Adrenal gland (tissue), 12 donors: ENCODE measurements around the gene PTH2R. TPM values are rescaled to one million over a fixed set of nuclear protein-coding genes. Genes with fewer than 3 reads are reported as not detected.

Experiments
- DNase-seq, 7 donors: peaks; one replicate each; pipeline ENCODE4 v3.0.0-alpha.2; 2019 to 2020
- H3K27ac ChIP-seq, 5 donors: fragments of 200-600 bp; sonication (generic) in 4 of 5; 1 replicate in 3 of 5; 2 replicates in 2 of 5; pipeline versions ENCODE4 v1.5.1 to v1.8.0; 2016 to 2020; ENCODE audit warnings: mild to moderate bottlenecking in 1 of 5
- H3K27me3 ChIP-seq: fragments of 200-600 bp; 2 replicates; pipeline ENCODE4 v1.8.0; 2021
- H3K36me3 ChIP-seq, 2 donors: fragments of 200-600 bp; replicated peaks in 1 of 2; 1 replicate in 1 of 2; 2 replicates in 1 of 2; pipeline versions ENCODE4 v1.5.1 to v1.8.0; 2018 to 2022
- H3K4me1 ChIP-seq, 2 donors: fragments of 200-600 bp; replicated peaks in 1 of 2; 1 replicate in 1 of 2; 2 replicates in 1 of 2; pipeline versions ENCODE4 v1.5.1 to v1.8.0; 2018 to 2021
- H3K4me3 ChIP-seq, 4 donors: fragments of 200-600 bp; sonication (generic) in 3 of 4; one replicate each; pipeline ENCODE4 v1.5.1; 2016 to 2018
- H3K9me3 ChIP-seq, 3 donors: fragments of 200-600 bp; sonication (generic) in 1 of 3; replicated peaks in 1 of 3; 1 replicate in 2 of 3; 2 replicates in 1 of 3; pipeline versions ENCODE4 v1.5.1 to v1.8.0; 2016 to 2021
- POLR2A ChIP-seq, 2 donors: fragments of 450-650 bp; IDR thresholded peaks; one replicate each; pipeline ENCODE4 v1.6.1; 2017; ENCODE audit warnings: antibody characterized with exemption in 2 of 2, mild to moderate bottlenecking in 2 of 2, moderate library complexity in 1 of 2
- WGBS, 4 donors: extraction: QIAGEN DNeasy Blood & Tissue Kit in 2 of 4; methylation state at CpG; one replicate each; pipeline versions ENCODE4 v1.1.5 to v1.1.7; 2013 to 2017; 5-methylcytosine and 5-hydroxymethylcytosine counted together
- intact Hi-C, 2 donors: fragments of 100-400 bp; cut with DNase I; formaldehyde crosslinking; loops; one replicate each; pipeline versions ENCODE4 v1.14.1 to v1.15.0; 2022 to 2023
- polyA plus RNA-seq, 3 donors: library from polyadenylated mRNA; stranded (reverse); fragments of 200-250 nt in 2 of 3; fragments of 350-450 nt in 1 of 3; fragmentation: Illumina TruSeq in 1 of 3; extraction: RNeasy Lipid Tissue Mini Kit (QIAGEN cat#74804) in 1 of 3; gene quantifications; one replicate each; pipeline ENCODE4 v1.2.3, GENCODE V29; 2013 to 2014
- total RNA-seq, 9 donors: library from RNA; depleted of rRNA in 4 of 9; stranded (reverse); fragments of >200 nt in 4 of 9; fragments of 120-200 nt in 1 of 9; fragmentation: NEBNext Ultra II Directional in 1 of 9; extraction: Animal tissue kit (Norgen Biotek cat#: 25700) in 1 of 9; gene quantifications; one replicate each; pipeline versions ENCODE4 v1.1.0 to v1.2.4, GENCODE V29; 2013 to 2023
- TF ChIP-seq, protein P1 (sequence below), 6 experiments: fragments of 450-650 bp in 4 of 6; fragments of 200-600 bp in 2 of 6; sonication (generic) in 1 of 6; IDR thresholded peaks; 1 replicate in 5 of 6; 2 replicates in 1 of 6; pipeline versions ENCODE4 v1.5.1 to v1.8.0; 2016 to 2021; ENCODE audit warnings: antibody characterized with exemption in 6 of 6, mild to moderate bottlenecking in 2 of 6, moderate library complexity in 1 of 6
- donor health status: healthy with polysubstance abuse.
- donor health status: Bipolar disorder and iron deficiency.
- donor health status: DM: yes; HTN: yes; CAD: no.
- donor health status: DM: no; HTN: no; CAD: no.
- donor health status: DM: no; HTN: no; CAD: no.
- donor health status: DM: yes; HTN: yes; CAD: no.

The PTH2R gene
- total and polyA plus RNA-seq, 12 donors: 0.11 to 0.84 (median 0.28) TPM; not detected in 2

DNA sequence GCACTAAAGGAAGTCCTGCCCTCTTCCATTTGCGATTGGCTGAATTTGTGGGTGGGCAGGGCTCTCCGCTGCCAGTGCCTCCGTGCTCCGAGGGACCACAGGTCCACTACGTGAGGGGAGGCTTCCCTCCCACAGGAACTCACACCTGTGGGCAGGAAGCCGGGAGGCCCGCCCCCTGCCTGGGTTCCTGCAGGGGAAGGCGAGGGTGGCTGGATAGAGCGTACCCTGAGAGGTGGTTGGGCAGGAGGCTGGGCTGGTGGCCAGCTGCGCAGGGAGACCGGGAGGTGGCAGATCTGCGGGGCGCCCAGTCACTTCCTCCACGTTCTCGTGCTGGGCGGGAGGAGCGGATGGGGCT, 47.0 kb upstream of the PTH2R start:
- 86 to 95% (median 94%) methylated on average over 14 to 17 of the region's 17 CpGs for WGBS, 4 donors
- Histone ChIP-seq H3K4me3 (no peak overlapping the region), H3K9me3 (no peaks in the 10 kb centered on the region), H3K27me3 (no peaks in the 10 kb centered on the region), H3K4me1 (peaks cover 0 to 12% of the 10 kb centered on the region in 2 donors), H3K27ac (no peak overlapping the region), H3K36me3 (peaks cover 0 to 8% of the 10 kb centered on the region in 2 donors)
- TF ChIP-seq, protein P1, sequence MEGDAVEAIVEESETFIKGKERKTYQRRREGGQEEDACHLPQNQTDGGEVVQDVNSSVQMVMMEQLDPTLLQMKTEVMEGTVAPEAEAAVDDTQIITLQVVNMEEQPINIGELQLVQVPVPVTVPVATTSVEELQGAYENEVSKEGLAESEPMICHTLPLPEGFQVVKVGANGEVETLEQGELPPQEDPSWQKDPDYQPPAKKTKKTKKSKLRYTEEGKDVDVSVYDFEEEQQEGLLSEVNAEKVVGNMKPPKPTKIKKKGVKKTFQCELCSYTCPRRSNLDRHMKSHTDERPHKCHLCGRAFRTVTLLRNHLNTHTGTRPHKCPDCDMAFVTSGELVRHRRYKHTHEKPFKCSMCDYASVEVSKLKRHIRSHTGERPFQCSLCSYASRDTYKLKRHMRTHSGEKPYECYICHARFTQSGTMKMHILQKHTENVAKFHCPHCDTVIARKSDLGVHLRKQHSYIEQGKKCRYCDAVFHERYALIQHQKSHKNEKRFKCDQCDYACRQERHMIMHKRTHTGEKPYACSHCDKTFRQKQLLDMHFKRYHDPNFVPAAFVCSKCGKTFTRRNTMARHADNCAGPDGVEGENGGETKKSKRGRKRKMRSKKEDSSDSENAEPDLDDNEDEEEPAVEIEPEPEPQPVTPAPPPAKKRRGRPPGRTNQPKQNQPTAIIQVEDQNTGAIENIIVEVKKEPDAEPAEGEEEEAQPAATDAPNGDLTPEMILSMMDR (IDR thresholded peaks at IDR 0.05): no peak
- TF ChIP-seq POLR2A (IDR thresholded peaks at IDR 0.05): no peak
- intact Hi-C loops: no loop called here
- DNase-seq: no peak

DNA sequence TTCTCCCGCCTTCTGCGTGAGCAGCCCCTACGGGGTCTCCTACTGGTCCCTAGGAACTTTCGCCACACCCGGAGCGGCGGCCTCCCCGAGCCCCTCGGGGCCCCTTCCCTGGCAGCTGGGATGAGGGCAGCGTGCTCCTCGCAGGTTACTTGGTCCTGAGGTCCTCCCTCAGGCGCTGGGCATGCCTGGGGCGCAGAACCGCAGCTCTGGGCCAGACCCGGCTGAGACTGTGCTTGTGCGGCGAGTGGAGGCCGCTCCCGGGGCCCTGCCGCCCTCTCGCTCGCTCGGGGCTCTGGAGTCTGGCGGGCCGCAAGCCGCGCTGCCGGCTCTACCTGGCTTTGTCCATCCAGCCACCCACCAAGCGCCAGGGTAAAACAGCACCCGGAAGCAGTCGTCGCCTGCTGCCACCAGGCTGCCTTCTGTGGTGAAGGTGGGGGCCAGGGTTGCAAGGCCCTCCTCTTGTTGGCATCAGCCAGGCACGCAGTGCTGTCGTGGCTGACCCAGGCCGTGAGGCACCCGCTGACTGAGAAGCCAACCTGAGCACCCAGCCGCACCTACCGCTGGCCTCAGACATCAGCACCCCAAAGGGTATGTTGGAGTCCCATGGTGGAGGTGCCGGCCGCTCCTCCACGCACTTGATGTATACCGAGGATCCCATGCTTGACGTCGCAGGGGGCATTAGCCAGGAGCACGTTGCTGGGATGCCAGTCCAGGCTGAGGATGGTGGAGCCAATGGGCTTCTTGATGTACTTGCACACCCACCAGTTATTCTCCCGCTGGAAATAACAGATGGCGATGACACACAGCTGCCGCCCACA, 46.1 kb upstream of the PTH2R start:
- H3K27ac ChIP-seq: no peak overlapping the region
- peaks cover 0 to 5% (median 0%) of the 10 kb centered on the region in 3 donors for H3K9me3 ChIP-seq
- DNase-seq: no peak
- peaks cover 0 to under 1% of the 10 kb centered on the region in 2 donors for H3K36me3 ChIP-seq
- no peaks in the 10 kb centered on the region for H3K27me3 ChIP-seq
- 93 to 97% (median 95%) methylated on average over 12 to 48 of the region's 48 CpGs for WGBS, 4 donors
- TF ChIP-seq, protein P1 (IDR thresholded peaks at IDR 0.05): no peak
- no peak for TF ChIP-seq POLR2A (IDR thresholded peaks at IDR 0.05)
- no peak overlapping the region for H3K4me3 ChIP-seq
- peaks cover 0 to 12% of the 10 kb centered on the region in 2 donors for H3K4me1 ChIP-seq
- intact Hi-C loops: no loop called here

DNA sequence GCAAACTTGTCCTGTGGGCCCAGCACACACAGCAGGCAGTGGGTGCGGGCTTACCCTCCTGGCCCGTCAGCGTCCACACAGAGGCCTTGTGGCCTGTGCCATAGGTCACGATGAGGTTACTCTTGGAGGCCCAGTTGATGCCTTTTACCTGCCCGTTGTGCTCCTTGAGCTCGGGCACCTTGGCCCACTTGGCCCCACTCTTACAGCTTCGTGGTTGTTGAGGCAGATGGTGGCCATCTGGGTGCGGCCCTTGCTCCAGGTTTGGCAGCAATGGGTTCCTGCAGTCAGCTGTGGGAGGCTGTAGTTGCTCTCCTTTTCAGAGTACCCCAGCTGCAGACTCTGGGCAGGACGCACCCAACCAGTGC, 45.5 kb upstream of the PTH2R start:
- DNase-seq: no peak
- TF ChIP-seq, protein P1 (IDR thresholded peaks at IDR 0.05): no peak
- no peak for TF ChIP-seq POLR2A (IDR thresholded peaks at IDR 0.05)
- Histone ChIP-seq H3K27me3 (no peaks in the 10 kb centered on the region), H3K36me3 (no peaks in the 10 kb centered on the region), H3K4me1 (peaks cover 0 to 12% of the 10 kb centered on the region in 2 donors), H3K9me3 (peaks cover 0 to 5% (median 0%) of the 10 kb centered on the region in 3 donors), H3K27ac (no peak overlapping the region), H3K4me3 (no peak overlapping the region)
- intact Hi-C loops: no loop called here
- 90 to 96% (median 94%) methylated on average over 3 to 9 of the region's 9 CpGs for WGBS, 4 donors

DNA sequence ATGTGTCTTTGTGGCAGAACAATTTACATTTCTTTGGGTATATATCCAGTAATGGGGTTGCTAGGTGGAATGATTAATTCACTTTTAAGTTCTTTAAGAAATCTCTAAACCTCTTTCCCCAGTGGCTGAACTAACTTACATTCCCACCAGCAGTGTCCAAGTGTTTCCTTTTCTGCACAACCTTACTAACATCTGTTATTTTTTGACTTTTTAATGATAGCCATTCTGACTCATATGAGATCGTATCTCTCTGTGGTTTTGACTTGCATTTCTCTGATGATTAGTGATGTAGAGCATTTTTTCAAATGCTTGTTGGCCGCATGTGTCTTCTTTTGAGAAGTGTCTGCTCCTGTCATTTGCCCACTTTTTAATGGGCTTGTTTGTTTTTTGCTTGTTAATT, 43.1 kb upstream of the PTH2R start:
- DNase-seq: no peak
- H3K4me3 ChIP-seq: no peak overlapping the region
- no peak for TF ChIP-seq POLR2A (IDR thresholded peaks at IDR 0.05)
- TF ChIP-seq, protein P1 (IDR thresholded peaks at IDR 0.05): no peak
- intact Hi-C loops: no loop called here
- no peaks in the 10 kb centered on the region for H3K4me1 ChIP-seq
- H3K27me3 ChIP-seq: no peaks in the 10 kb centered on the region
- H3K9me3 ChIP-seq: peaks cover 0 to 5% (median 0%) of the 10 kb centered on the region in 3 donors
- H3K27ac ChIP-seq: no peak overlapping the region
- WGBS, 4 donors: 41 to 60% (median 53%) methylated on average over 2 of the region's 2 CpGs
- H3K36me3 ChIP-seq: no peaks in the 10 kb centered on the region
